ENCODE data around the gene MAP3K20.
"Not testable (repeated sequence)": the region's sequence is repeated elsewhere in the genome, so short reads cannot be mapped to it uniquely, and the experiment has no call there.

Gene MAP3K20

DNA sequence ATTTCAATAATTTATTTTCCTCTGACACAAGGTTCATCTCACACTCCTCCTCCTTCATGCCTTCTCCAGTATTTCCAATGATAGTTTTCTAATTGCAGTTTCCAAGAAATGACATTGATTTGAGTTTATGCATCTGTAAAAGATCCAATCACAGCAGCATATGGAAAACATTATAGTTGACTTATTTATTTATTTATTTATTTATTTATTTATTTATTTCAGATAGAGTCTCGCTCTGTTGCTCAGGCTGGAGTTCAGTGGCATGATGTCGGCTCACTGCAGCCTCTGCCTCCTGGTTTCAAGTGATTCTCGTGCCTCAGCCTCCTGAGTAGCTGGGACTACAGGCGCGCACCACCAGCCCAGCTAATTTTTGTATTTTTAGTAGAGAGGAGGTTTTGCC is 52.5 kb downstream of the MAP3K20 start:
- not testable (repeated sequence) for DNase-seq

- peak in 1 of 2 experiments; percentile 26 for DNase-seq
These were observed 55.1 kb downstream of the MAP3K20 start for GRCh38 chr2:173130496-173131465.

DNA sequence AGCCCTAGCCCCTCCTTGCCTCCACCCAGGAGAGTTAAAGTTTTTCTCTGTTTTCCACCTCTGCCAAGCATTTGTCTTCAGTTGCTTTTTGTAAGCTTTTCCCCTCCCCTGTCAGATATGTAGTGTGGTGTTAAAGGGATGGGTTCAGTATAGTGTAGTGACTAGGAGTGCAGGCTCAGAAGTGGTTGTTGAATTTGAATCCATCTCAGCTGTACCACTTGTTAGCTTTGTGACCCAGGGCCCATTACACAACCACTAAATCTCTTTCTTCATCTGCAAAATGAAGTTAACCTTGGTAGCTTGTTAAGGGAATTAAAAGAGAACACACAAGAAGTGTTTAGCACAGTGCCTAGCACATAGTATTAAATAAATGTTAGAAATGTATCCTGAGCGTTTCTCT is 56.9 kb downstream of the MAP3K20 start:
- no peak for DNase-seq

- DNase-seq, result no peak
These were observed 59.1 kb downstream of the MAP3K20 start for GRCh38 chr2:173134703-173135102.

DNA sequence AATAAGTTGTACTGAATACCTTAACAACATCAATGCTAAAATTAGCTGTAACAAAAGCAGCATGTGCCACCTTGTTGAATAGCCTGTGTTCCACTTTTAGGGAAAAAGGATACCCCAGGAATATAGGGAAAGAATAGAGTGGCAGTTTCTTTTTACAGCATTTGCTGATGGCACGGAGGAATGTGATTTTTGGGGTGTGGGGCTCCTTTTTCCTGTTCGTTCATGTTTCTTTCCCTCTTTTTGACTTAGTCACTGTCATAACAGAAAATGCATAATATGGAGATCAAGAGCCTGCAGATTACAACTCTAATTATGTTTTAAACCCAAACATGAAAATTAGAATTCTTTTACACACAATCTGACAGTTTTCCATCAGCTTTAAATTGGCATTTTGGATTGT is 60.4 kb downstream of the MAP3K20 start:
- DNase-seq, result no peak

- DNase-seq, result no peak
These were observed 61.0 kb downstream of the MAP3K20 start for GRCh38 chr2:173136599-173136998.

- no peak for DNase-seq
These were observed 62.0 kb downstream of the MAP3K20 start for GRCh38 chr2:173137610-173138009.

- DNase-seq, result no peak
These were observed 63.3 kb downstream of the MAP3K20 start for GRCh38 chr2:173138962-173139361.

GRCh38 chr2:173141666-173142065 is 66.0 kb downstream of the MAP3K20 start:
- no peak for DNase-seq

DNA sequence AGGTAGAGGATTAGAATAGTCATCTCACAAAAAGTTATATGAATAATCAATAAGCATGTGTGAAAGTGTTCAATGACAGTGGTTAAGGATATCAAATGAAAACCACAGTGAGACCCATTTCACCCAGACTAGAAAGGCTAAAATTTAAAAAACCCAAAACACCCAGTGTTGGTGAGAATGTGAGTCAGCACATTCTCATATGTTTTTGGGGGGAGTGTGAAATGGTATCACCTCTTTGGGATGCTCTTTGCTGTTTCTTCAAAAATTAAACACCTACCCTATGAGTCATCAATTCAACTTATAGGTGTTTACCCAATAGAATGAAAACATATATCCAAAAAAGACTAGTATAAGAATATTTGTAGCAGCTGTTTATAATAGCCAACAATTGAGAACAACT is 69.8 kb downstream of the MAP3K20 start:
- DNase-seq, result no peak

DNA sequence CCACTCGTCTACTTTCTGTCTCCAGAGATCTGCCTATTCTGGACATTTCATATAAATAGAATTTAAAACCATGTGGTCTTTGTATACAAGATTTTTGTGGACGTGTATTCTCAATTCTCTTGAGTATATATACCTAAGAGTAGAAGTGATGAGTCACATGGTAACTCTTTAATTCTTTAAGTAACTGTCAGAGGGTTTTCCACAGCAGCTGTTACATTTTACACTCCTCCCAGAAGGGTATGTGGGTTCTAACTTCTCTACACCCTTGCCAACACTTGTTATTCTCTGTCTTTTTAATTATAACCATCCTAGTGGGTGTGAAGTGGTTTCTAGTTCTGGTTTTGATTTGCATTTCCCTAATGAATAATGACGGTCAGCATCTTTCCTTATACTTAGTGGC is 70.9 kb downstream of the MAP3K20 start:
- no peak for DNase-seq

DNA sequence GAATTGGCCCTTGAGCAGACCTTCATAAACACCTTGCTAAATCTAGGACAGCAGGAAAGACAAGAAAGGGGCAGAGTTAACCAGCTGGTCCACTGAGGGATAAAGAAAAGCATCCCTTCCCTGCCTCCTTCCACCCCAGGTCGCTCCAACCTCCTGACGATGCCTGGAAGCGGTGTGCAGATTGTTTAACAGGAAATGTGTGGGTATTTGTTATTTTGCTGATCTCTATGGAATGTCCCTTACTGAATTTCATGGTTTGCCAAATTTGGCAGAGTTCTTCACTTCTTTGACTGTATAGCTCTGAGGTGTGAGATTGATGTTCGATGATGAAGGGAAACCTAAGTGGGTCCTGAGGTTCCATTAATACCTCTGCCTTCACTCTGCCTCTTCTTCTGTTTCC is 72.9 kb downstream of the MAP3K20 start:
- no peak for DNase-seq

- DNase-seq, result no peak
These were observed 73.8 kb downstream of the MAP3K20 start for GRCh38 chr2:173149491-173149890.

GRCh38 chr2:173150087-173150486 is 74.4 kb downstream of the MAP3K20 start:
- DNase-seq, result no peak

DNA sequence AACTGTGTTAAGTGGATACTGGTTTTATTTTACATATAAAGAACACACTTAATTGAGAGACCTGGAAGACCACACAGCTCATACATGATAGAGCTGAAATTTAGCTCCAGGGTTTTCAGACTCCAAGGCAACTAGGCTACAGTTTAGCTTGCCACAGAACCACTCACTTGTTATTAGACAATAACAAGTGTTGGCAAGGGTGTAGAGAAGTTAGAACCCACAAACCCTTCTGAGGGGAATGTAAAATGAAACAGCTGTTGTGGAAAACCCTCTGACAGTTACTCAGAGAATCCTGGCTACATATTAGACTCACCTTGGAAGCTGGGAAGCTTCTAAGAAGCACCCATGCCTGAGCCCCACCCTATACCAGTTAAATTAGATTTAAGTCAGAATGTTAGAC is 75.3 kb downstream of the MAP3K20 start:
- no peak for DNase-seq

DNA sequence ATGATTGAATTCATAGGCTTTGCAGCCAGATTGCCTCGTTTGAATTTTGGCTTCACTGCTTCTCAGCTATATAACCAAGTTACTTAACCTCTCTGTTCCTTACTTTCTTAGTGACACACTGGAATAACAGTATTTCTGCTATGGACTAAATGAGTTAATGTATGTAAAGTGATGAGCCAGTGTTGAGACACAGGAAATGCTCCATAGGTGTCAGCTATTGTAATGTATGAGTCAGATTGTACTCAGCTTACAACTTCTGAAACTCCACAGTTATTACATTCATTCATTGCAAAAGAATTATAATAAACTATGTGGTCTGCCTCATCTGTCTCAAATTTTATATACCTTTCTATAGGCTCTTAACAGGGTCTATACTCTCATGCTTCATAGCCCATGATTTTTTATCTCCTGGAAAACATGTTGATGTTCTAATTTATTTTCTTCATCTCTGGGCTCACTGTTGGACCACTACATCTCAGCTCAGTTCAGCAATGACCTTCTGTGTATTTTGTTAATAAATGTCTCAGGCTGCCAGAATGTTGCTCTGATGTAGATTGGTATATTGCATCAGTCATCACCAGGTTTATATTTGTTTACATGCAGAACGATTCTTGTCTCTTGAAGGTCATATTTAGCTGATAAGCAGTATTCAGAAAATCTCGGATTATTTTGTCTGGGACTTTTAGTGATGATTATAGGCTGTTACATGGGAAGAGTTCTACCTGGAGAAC is 76.2 kb downstream of the MAP3K20 start:
- DNase-seq, result no peak

DNA sequence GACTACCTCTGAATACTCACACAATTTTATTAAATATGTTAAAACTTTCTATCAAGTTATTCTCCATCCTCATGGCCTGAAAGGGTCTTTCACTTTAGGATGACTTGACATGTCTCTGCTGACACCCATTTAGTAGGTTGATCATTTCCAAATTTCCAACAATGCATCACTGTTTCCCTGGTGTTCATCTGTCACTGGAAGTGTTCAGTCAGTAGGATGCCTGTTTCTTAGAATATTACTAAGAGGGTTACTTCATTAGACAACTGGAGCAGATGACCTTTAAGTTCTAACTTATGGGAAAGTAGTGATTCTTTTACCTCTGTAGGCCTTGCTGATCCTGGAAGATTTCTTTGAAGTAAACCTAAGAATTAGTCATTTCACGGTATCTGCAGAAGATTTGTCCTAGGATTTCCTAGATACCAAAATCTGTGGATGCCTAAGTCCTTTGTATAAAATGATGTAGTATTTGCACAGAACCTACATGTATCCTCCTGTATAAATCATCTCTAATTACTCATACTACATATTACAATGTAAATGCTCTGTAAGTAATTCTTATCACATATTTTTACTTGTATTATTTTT is 77.7 kb downstream of the MAP3K20 start:
- no peak for DNase-seq

DNA sequence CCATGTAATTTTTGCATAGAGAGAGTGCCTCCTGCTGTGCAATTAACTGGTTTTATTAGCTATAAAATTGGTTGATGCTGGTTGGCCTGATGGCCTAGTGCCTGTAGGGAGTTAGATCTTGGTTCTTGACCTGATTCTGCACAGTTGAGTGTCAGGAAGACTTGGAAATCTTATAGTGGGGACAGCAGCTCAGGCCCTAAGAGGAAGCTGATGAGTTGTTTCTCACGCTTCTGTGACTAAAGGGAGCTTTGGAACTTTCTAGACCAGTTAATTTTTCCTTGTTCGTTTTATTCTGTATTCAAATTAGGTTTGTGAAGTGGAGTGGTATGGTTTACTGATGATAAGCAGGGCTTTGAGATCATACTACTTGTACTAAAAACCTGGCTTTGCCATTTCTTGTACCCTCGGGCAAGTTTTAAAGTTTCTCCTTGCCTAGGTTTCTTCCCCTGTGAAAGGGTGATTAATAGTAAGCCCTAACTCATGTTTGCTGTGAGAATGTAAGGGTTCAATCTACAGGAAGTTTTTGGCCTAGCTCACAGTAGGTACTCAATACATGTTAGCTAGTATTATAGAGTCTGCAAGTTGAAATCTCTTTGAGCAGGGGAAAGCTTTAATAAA is 82.1 kb downstream of the MAP3K20 start:
- no peak for DNase-seq

- DNase-seq, result no peak
These were observed 84.3 kb downstream of the MAP3K20 start for GRCh38 chr2:173159791-173160463.

GRCh38 chr2:173160618-173161017 is 85.0 kb downstream of the MAP3K20 start:
- no peak for DNase-seq

GRCh38 chr2:173161040-173161439 is 85.4 kb downstream of the MAP3K20 start:
- no peak for DNase-seq

- DNase-seq, result no peak
These were observed 85.9 kb downstream of the MAP3K20 start for GRCh38 chr2:173161507-173161906.

DNA sequence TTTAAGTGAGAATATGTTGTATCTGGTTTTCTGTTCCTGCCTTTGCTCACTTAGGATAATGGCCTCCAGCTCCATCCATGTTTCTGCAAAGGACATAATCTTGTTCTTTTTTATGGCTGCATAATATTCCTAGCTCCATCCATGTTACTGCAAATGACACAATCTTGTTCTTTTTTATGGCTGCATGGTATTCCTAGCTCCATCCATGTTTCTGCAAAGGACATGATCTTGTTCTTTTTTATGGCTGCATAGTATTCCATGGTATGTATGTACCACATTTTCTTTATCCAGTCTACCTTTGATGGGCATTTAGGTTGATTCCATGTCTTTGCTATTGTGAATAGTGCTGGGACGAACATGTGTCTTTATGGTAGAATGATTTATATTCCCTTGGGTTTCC is 87.7 kb downstream of the MAP3K20 start:
- not testable (repeated sequence) for DNase-seq
